Amygdala (tissue), 56 donors: Measurements from ENCODE around the gene PTPRG.

ENCODE experiments used
- DNase-seq, 56 donors: peaks; one replicate each; lab custom pipeline; 2025; lab: John Stamatoyannopoulos, UW

Gene PTPRG

GRCh38 chr3:61646851-61647525 lies 85.6 kb downstream of the PTPRG start:
- no peak for DNase-seq

- DNase-seq = no peak
These were observed 87.1 kb downstream of the PTPRG start for GRCh38 chr3:61648481-61648880.

- no peak for DNase-seq
These were observed 88.2 kb downstream of the PTPRG start for GRCh38 chr3:61649381-61650170.

- peak in 1 of 56 donors; percentile 7 for DNase-seq
These were observed 88.9 kb downstream of the PTPRG start for GRCh38 chr3:61650276-61650675.

- DNase-seq = no peak
These were observed 89.5 kb downstream of the PTPRG start for GRCh38 chr3:61650719-61651410.

- no peak for DNase-seq
These were observed 96.3 kb downstream of the PTPRG start for GRCh38 chr3:61657689-61658088.

GRCh38 chr3:61662861-61663260 lies 101.5 kb downstream of the PTPRG start:
- DNase-seq = no peak

- no peak for DNase-seq
These were observed 102.2 kb downstream of the PTPRG start for GRCh38 chr3:61663356-61664104.

- DNase-seq = no peak
These were observed 102.7 kb downstream of the PTPRG start for GRCh38 chr3:61664105-61664482.

GRCh38 chr3:61665121-61665520 lies 103.8 kb downstream of the PTPRG start:
- no peak for DNase-seq

- DNase-seq = no peak
These were observed 104.6 kb downstream of the PTPRG start for GRCh38 chr3:61665987-61666386.

GRCh38 chr3:61666615-61667330 lies 105.4 kb downstream of the PTPRG start:
- DNase-seq = no peak

- DNase-seq = no peak
These were observed 106.0 kb downstream of the PTPRG start for GRCh38 chr3:61667383-61667782.

GRCh38 chr3:61667814-61668213 lies 106.4 kb downstream of the PTPRG start:
- no peak for DNase-seq

- no peak for DNase-seq
These were observed 107.0 kb downstream of the PTPRG start for GRCh38 chr3:61668317-61668864.

- DNase-seq = no peak
These were observed 107.8 kb downstream of the PTPRG start for GRCh38 chr3:61669203-61669602.

GRCh38 chr3:61669668-61670299 lies 108.4 kb downstream of the PTPRG start:
- no peak for DNase-seq

GRCh38 chr3:61673651-61674050 lies 112.3 kb downstream of the PTPRG start:
- no peak for DNase-seq

- DNase-seq = no peak
These were observed 113.2 kb downstream of the PTPRG start for GRCh38 chr3:61674596-61674995.
